Hepatocyte (in vitro differentiated cells): ENCODE measurements around the gene EME1. TPM values are rescaled to one million over a fixed set of nuclear protein-coding genes. Genes with fewer than 3 reads are reported as not detected.

ENCODE experiments used
- DNase-seq: peaks from one replicate; pipeline ENCODE4 v3.0.0-alpha.2; 2016; ENCODE audit warnings: low spot score
- H2AFZ ChIP-seq: fragments of 200-600 bp; sonication (generic); 2 replicates; pipeline ENCODE4 v1.6.0; 2016; ENCODE audit warnings: antibody characterized with exemption, mild to moderate bottlenecking
- H3K27ac ChIP-seq: fragments of 200-600 bp; sonication (generic); 2 replicates; pipeline ENCODE4 v1.5.1; 2016; ENCODE audit warnings: mild to moderate bottlenecking
- H3K27me3 ChIP-seq: fragments of 200-600 bp; sonication (generic); 2 replicates; pipeline ENCODE4 v1.6.1; 2016
- H3K36me3 ChIP-seq: fragments of 200-600 bp; sonication (generic); replicated peaks from 2 replicates; pipeline ENCODE4 v1.5.1; 2016; ENCODE audit warnings: low read depth; ENCODE audit not compliant: insufficient read depth
- H3K4me1 ChIP-seq: fragments of 200-600 bp; sonication (generic); 2 replicates; pipeline ENCODE4 v1.5.1; 2016; ENCODE audit warnings: mild to moderate bottlenecking, moderate library complexity; ENCODE audit not compliant: insufficient read depth
- H3K4me2 ChIP-seq: fragments of 200-600 bp; sonication (generic); 2 replicates; pipeline ENCODE4 v1.6.0; 2016
- H3K4me3 ChIP-seq: fragments of 200-600 bp; sonication (generic); 2 replicates; pipeline ENCODE4 v1.5.1; 2016; ENCODE audit warnings: mild to moderate bottlenecking
- H3K79me2 ChIP-seq: fragments of 200-600 bp; sonication (generic); 2 replicates; pipeline ENCODE4 v1.6.0; 2017; ENCODE audit warnings: mild to moderate bottlenecking
- H3K9me2 ChIP-seq: fragments of 200-600 bp; sonication (generic); replicated peaks from 2 replicates; pipeline ENCODE4 v1.6.0; 2017; ENCODE audit warnings: mild to moderate bottlenecking; ENCODE audit not compliant: insufficient read depth
- H3K9me3 ChIP-seq: fragments of 200-600 bp; sonication (generic); 2 replicates; pipeline ENCODE4 v1.5.1; 2016; ENCODE audit warnings: low read depth, mild to moderate bottlenecking
- H4K20me1 ChIP-seq: fragments of 200-600 bp; sonication (generic); 2 replicates; pipeline ENCODE4 v1.6.0; 2016; ENCODE audit warnings: mild to moderate bottlenecking; ENCODE audit not compliant: insufficient read depth, poor library complexity, severe bottlenecking
- CTCF ChIP-seq: fragments of 200-600 bp; sonication (generic); IDR thresholded peaks from 2 replicates; pipeline ENCODE4 v1.5.1; 2016; ENCODE audit warnings: antibody characterized with exemption, mild to moderate bottlenecking; ENCODE audit not compliant: poor library complexity
- EZH2 ChIP-seq: fragments of 200-600 bp; sonication (generic); IDR thresholded peaks from 2 replicates; pipeline ENCODE4 v1.6.1; 2016; ENCODE audit warnings: antibody characterized with exemption, mild to moderate bottlenecking, borderline replicate concordance
- EZH2phosphoT487 ChIP-seq: fragments of 200-600 bp; sonication (generic); IDR thresholded peaks from one replicate; pipeline ENCODE4 v1.6.1; 2018; ENCODE audit warnings: antibody characterized with exemption, mild to moderate bottlenecking, low read depth, moderate library complexity; ENCODE audit not compliant: unreplicated experiment, severe bottlenecking
- WGBS: methylation state at CpG from one replicate; pipeline ENCODE4 v1.1.6; 2016; ENCODE audit warnings: low lambda C conversion rate; ENCODE audit errors: missing lambda C conversion rate; 5-methylcytosine and 5-hydroxymethylcytosine counted together
- polyA plus RNA-seq: library from polyadenylated mRNA; unstranded; fragments of >200 nt; fragmentation: Nextera tagmentation; extraction: Ambion mirVana; gene quantifications from 2 replicates; pipeline ENCODE4 v1.2.1, GENCODE V29; 2016
- total RNA-seq: library from RNA; depleted of rRNA; stranded (reverse); fragments of >200 nt; gene quantifications from 2 replicates; pipeline ENCODE4 v1.2.3, GENCODE V29; 2014

The EME1 gene
- total and polyA plus RNA-seq, 2 experiments from 2014 or later, result 2.1 to 5.1 TPM

DNA sequence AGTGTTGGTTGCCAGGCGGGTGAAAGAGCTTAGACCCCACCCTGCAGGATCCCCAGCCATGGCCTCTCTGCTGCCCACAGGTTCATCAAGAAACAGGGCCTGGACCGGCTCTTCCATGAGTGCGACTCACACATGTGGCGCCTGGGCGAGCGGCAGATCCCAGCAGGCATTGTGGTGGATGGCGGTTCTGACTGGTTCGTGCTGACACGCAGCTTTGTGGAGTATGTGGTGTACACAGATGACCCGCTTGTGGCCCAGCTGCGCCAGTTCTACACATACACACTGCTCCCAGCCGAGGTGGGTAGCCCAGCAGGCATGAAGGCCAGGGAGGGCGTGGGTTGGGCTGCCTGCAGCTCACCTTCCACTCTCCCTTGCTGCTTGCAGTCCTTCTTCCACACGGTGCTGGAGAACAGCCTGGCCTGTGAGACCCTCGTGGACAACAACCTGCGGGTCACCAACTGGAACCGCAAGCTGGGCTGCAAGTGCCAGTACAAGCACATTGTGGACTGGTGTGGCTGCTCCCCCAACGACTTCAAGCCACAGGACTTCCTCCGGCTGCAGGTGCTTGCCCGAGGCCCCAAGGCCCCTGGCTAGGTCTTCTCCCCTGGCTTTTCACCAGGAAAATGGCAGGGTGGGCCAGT lies 17.2 kb upstream of the EME1 start:
- Histone ChIP-seq H3K79me2 (no peaks in the 10 kb centered on the region), H3K9me2 (no peaks in the 10 kb centered on the region), H3K9me3 (no peaks in the 10 kb centered on the region), H3K4me3 (no peak overlapping the region), H3K4me1 (no peaks in the 10 kb centered on the region), H3K27ac (no peak overlapping the region), H4K20me1 (no peaks in the 10 kb centered on the region), H2AFZ (no peak overlapping the region), H3K36me3 (no peaks in the 10 kb centered on the region), H3K4me2 (no peak overlapping the region), H3K27me3 (no peaks in the 10 kb centered on the region)
- no peak for TF ChIP-seq EZH2phosphoT487
- TF ChIP-seq CTCF, result no peak
- no peak for TF ChIP-seq EZH2
- DNase-seq, result peak; percentile 7
- 97% methylated on average over 20 of the region's 20 CpGs for WGBS

- Histone ChIP-seq H3K4me1 (no peaks in the 10 kb centered on the region), H3K4me3 (no peak overlapping the region), H4K20me1 (no peaks in the 10 kb centered on the region), H3K27me3 (no peaks in the 10 kb centered on the region), H3K79me2 (no peaks in the 10 kb centered on the region), H3K4me2 (no peak overlapping the region), H3K9me2 (no peaks in the 10 kb centered on the region), H3K36me3 (no peaks in the 10 kb centered on the region), H3K9me3 (no peaks in the 10 kb centered on the region), H2AFZ (no peak overlapping the region), H3K27ac (no peak overlapping the region)
- WGBS, result 97% methylated on average over 12 of the region's 12 CpGs
- no peak for TF ChIP-seq EZH2phosphoT487
- no peak for TF ChIP-seq CTCF
- no peak for TF ChIP-seq EZH2
- DNase-seq, result no peak
Measured at GRCh38 chr17:50356418-50356817, 16.6 kb upstream of the EME1 start.

- no peaks in the 10 kb centered on the region for H3K9me3 ChIP-seq
- no peaks in the 10 kb centered on the region for H3K36me3 ChIP-seq
- H3K4me3 ChIP-seq, result no peak overlapping the region
- no peaks in the 10 kb centered on the region for H3K4me1 ChIP-seq
- no peak overlapping the region for H3K27ac ChIP-seq
- H3K27me3 ChIP-seq, result no peaks in the 10 kb centered on the region
- no peak overlapping the region for H2AFZ ChIP-seq
- no peaks in the 10 kb centered on the region for H3K9me2 ChIP-seq
- no peak for TF ChIP-seq CTCF
- no peak for TF ChIP-seq EZH2phosphoT487
- TF ChIP-seq EZH2, result no peak
- no peaks in the 10 kb centered on the region for H3K79me2 ChIP-seq
- no peak overlapping the region for H3K4me2 ChIP-seq
- 98% methylated on average over 12 of the region's 12 CpGs for WGBS
- H4K20me1 ChIP-seq, result no peaks in the 10 kb centered on the region
- no peak for DNase-seq
Measured at GRCh38 chr17:50356892-50357510, 16.0 kb upstream of the EME1 start.
